ENCODE data around the gene SMOC2. TPM values are rescaled to one million over a fixed set of nuclear protein-coding genes. Genes with fewer than 3 reads are reported as not detected.

SMOC2 gene
- total RNA-seq, 1 experiment from 2014 or later: 2.1 TPM

DNA sequence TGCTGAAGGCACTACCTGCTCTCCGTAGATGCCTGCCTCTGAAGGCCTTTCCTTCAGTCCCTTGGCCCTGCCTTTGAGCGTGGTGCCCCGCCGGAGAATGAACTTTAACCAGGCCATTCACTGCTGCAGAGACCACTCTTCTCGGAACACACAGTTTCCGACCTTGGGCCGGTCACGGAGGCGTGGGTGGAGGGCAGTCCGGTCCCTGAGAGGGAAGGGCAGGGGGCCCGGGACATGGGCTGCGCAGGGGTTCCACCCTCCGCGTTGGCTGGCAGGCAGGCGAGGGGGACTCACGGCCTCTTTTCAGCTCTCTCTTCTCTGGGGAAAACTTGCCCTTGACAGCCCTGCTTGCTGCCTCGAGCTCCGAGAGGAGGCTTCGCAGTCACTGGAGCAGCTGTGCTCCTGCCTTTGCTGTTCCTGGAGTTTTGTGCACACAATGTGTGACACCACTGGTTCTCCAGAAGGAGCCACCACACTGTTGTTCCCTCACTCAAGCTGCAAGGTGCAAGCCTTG lies 187.8 kb downstream of the SMOC2 start:
- Mint-ChIP-seq H3K4me3 (no peak overlapping the region), H3K9me3 (peaks cover 0 to 4% of the 10 kb centered on the region in 2 experiments; a peak in 3 of 5 replicates), H3K36me3 (ENCODE audit: insufficient read depth in 1 of 3, low read depth in 3 of 3) (peaks cover 0 to 2% (median 0%) of the 10 kb centered on the region in 3 experiments; a peak in 2 of 7 replicates), H3K27ac (no peak overlapping the region; a peak in 1 of 7 replicates), H3K27me3 (ENCODE audit: low read depth) (peaks cover 8% of the 10 kb centered on the region), H3K4me1 (peaks cover 22 to 32% of the 10 kb centered on the region in 2 experiments)
- H3K27me3 ChIP-seq (ENCODE audit: insufficient read depth, low read length): no peaks in the 10 kb centered on the region
- no peak overlapping the region for H3K23ac ChIP-seq (ENCODE audit: insufficient read length, low read depth, low read length)
- H3K79me2 ChIP-seq (ENCODE audit: insufficient read depth, low read length): no peaks in the 10 kb centered on the region
- no peak overlapping the region for H3K4ac ChIP-seq (ENCODE audit: low read depth, low read length)
- no peak overlapping the region for H2BK20ac ChIP-seq (ENCODE audit: low read depth, low read length, poor library complexity, severe bottlenecking)
- H3K27ac ChIP-seq (ENCODE audit: insufficient read length, low read depth, low read length): no peak overlapping the region
- TF ChIP-seq, protein P1, sequence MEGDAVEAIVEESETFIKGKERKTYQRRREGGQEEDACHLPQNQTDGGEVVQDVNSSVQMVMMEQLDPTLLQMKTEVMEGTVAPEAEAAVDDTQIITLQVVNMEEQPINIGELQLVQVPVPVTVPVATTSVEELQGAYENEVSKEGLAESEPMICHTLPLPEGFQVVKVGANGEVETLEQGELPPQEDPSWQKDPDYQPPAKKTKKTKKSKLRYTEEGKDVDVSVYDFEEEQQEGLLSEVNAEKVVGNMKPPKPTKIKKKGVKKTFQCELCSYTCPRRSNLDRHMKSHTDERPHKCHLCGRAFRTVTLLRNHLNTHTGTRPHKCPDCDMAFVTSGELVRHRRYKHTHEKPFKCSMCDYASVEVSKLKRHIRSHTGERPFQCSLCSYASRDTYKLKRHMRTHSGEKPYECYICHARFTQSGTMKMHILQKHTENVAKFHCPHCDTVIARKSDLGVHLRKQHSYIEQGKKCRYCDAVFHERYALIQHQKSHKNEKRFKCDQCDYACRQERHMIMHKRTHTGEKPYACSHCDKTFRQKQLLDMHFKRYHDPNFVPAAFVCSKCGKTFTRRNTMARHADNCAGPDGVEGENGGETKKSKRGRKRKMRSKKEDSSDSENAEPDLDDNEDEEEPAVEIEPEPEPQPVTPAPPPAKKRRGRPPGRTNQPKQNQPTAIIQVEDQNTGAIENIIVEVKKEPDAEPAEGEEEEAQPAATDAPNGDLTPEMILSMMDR (conservative IDR thresholded peaks at IDR 0.05): no peak
- H2BK5ac ChIP-seq (ENCODE audit: insufficient read length, low read length): no peak overlapping the region
- H4K5ac ChIP-seq (ENCODE audit: insufficient read length, low read depth, low read length): no peak overlapping the region
- WGBS (ENCODE audit: extremely low coverage, insufficient read length, low lambda C conversion rate): no CpG with 5 or more reads among the region's 19 CpGs
- no peak overlapping the region for H3T11ph ChIP-seq (ENCODE audit: low read length)
- no peak overlapping the region for H3K18ac ChIP-seq (ENCODE audit: insufficient read length, low read depth, low read length)
- H3K9me3 ChIP-seq (ENCODE audit: control insufficient read depth, low read depth, low read length): no peaks in the 10 kb centered on the region
- H2BK120ac ChIP-seq (ENCODE audit: low read depth, low read length, poor library complexity, severe bottlenecking): no peak overlapping the region
- H2AFZ ChIP-seq (ENCODE audit: low read length): no peak overlapping the region
- H3K4me2 ChIP-seq (ENCODE audit: insufficient read depth, insufficient read length, low read length): no peak overlapping the region
- H2BK15ac ChIP-seq (ENCODE audit: low read depth, low read length): no peak overlapping the region
- no peak overlapping the region for H4K8ac ChIP-seq (replicated peaks; ENCODE audit: insufficient read length, low read depth, low read length)
- no peak overlapping the region for H2AK5ac ChIP-seq (ENCODE audit: insufficient read length, low read length)
- H3K4me1 ChIP-seq (ENCODE audit: insufficient read depth, low read length): peaks cover 7% of the 10 kb centered on the region; the same call in 1 of the 2 replicates
- H3K9ac ChIP-seq (ENCODE audit: extremely low read depth, insufficient read length, low read length): no peak overlapping the region
- H3K56ac ChIP-seq (ENCODE audit: insufficient read length, low read depth, low read length): no peak overlapping the region
- H4K20me1 ChIP-seq (ENCODE audit: control insufficient read depth, insufficient read depth, insufficient read length): no peaks in the 10 kb centered on the region
- no peak overlapping the region for H3K14ac ChIP-seq (ENCODE audit: insufficient read depth, low read length)
- H2BK12ac ChIP-seq (ENCODE audit: insufficient read length, low read depth, low read length): no peak overlapping the region
- H4K91ac ChIP-seq (ENCODE audit: insufficient read length, low read depth, low read length): no peak overlapping the region
- DNase-seq: no peak
- H3K79me1 ChIP-seq (ENCODE audit: insufficient read depth, low read depth, low read length, poor library complexity, severe bottlenecking): no peaks in the 10 kb centered on the region
- H3K23me2 ChIP-seq (ENCODE audit: insufficient read length, low read depth, low read length, poor library complexity, severe bottlenecking): no peaks in the 10 kb centered on the region
